Activated CD4-positive, alpha-beta T cell treated with anti-CD3 and anti-CD28 coated beads for 24 hours (primary cell): Measurements from ENCODE around the gene SKAP2.

Experiments
- DNase-seq, 2 donors: peaks; one replicate each; pipeline ENCODE4 v3.0.0-alpha.2; 2020; ENCODE audit warnings: low read depth in 2 of 2

The SKAP2 gene

DNA sequence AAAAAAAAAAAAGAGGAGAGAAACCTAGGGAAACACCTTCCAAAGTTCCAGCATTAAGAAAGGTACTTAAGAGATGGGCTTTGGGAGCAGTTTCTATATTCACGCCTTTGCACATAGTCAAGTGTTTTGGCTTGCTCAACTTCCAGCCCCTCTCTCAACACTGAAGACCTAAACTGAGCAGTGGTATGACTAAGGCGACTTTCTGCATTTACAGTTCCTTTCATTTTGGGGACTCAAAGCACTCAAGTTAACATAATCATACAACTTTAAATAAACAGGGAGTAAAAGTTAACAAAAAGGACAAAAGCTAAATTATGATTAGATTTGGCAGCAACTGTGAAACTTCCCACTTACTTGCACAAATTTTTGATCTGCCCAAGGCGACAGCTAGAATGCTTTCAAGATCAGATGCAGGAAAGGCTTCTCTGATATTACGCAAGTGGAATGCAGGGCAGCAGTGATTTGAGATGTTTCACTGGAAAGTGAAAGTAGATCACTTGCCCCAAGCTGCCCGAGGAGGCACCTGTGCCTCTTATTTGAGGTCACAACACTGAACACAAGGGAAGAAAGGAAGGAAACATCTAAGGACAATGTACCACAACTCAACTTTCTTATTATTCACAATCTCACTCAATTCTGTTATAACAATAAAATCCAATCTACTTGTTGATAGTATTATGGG is 199.5 kb downstream of the SKAP2 start:
- no peak for DNase-seq

DNA sequence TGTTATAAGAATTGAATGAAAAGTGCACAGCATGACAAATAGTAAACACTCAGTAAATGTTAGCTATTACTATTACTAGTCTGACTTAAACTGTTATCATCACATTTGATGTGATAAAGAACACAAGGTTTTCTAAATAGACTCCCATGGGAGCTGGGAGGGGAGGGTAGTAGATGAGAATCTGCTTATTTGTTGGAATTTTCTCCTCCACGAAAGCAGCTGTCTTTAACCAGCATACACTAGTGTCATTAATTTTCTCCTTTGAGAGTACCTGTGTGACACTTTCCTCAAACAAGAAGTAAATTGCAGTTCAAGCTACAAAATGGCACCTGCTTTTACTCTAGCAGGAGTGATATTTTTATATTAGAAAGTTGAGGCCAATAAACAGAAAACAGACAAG is 200.1 kb downstream of the SKAP2 start:
- DNase-seq = no peak

DNA sequence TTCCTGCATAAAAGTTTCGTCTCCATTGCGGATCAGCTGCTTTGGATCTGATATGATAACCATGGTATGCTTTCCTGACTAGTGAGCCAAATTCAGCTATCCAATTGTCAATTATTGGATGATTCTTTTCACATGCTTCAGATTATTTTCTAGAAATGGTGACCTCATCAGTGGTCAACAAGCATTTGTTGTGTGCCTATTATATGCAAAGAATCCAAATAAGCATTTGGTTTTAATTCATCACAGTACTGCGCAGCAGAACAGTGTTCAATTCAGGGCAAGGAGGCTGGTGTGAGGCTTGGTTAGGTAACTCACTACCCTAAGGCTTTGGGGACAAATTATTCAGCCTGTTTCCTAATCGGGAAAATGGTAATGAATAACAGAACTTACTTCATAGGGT is 200.5 kb downstream of the SKAP2 start:
- DNase-seq = no peak

DNA sequence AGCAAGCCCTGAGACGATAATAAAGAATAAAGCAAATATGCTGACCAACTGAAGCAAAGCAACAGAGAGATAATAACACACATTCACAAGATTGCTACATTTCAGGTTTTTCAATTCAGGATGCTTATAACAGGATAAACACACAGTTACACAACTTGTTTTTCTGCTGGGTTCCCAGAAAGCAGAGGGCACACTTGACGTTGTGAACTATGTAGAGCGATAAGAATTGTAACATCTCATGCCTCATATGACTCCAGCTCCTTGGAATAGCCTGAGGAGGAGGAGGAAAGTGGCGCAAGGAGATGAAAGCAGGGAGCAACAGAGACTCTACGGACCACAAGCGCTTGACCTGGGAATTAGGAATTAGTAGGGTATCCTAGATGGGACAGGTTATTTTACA is 201.7 kb downstream of the SKAP2 start:
- DNase-seq = no peak

DNA sequence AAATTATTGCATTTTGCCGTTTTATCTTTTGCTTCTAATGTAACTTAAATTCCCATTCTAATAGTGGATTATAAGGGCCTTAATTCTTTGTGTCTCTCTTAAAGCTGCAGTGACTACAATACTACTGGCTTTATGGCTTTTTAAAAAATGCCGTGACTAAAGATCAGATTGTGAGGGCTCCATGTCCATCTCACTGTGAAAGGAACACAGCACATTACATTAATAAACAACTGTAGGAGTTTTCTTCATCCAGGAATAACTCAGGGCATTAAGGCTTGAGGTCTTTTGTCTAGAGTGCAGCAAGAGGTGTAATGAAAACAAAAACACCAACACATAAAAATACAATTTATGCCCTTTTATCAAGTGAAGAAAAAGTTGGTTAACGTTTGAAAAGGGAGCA is 205.3 kb downstream of the SKAP2 start:
- no peak for DNase-seq

DNA sequence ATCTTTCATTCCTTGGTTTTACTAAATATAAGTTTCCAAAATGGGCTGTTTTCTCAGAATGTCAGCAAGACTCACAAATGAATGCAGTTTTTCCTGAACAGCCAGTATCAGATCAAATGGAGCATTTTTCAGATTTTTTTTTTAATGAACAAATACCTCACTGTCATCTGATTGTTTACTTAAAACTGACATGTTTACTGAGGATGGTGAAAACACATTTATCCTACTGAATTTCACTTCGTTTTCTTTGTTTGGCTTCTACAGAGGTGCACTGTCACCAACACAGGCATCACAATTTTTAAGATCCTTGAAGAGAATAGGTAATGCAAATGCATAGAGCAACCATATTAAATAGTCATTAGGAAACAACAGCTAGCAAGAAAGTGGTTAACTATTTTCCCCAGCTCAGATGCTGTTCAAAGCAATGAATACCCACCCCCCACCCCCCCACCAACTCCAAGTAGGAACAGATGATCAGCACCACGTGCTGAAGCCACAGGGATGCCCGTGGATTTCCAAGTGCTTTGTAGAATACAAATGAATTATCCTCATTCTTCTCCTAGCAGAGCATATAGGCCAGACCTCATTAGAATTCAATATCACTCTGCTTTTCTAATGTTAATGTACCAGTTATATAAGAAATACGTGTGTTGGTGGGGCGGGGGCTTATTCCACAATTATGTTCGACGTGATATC is 205.9 kb downstream of the SKAP2 start:
- no peak for DNase-seq

DNA sequence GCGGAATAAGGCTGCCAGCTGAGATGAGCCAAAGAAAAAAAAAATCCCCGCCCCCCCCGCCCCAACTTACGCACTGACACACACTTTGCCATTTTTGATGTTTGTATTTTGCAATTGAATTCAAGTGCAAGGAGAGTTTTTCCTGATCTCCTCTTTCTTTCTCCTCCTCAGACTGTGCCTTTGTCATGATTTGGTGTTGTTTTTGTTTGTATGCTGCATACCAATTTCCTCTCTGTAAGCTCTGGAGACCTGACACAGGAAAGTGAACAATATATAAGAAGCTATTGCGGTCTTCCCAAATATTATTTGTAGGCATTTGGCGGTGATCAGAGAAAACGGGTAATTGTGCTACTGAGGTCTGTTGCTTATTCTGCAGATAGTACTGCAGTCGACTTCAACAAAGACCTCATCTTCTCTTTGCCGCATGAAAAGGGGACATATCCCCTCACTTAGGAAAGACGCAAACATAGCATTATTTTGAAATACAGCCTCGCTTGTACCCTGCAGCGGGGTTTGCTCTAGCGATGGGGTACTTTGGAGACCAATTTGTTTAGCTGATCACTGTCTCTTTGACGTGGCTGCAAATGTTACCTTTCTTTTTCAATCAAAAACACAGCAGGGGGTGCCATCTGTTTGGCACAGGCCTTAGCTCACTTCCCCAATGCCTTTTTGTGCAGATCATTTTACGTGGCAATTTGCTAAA is 206.6 kb downstream of the SKAP2 start:
- DNase-seq = no peak

DNA sequence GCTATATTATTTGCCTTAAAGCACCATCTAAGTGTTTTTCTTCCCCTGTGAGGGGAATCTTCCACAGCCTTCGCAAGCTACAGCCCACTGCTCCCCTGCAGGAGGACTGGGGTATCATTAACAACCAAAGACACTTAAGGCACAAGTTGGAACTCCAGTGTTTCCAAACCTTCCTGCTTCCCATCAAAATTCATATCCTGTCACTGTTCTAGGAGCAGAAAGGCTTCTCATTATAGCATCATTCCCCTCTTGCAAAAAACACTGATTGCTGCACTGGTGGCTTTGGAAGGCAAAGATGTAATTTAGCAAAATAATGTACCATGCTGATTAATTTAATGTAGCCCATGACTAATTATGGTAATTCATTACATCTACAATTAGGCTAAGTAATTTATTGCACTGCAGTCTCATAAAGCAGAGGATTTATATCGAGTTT is 207.2 kb downstream of the SKAP2 start:
- no peak for DNase-seq

DNA sequence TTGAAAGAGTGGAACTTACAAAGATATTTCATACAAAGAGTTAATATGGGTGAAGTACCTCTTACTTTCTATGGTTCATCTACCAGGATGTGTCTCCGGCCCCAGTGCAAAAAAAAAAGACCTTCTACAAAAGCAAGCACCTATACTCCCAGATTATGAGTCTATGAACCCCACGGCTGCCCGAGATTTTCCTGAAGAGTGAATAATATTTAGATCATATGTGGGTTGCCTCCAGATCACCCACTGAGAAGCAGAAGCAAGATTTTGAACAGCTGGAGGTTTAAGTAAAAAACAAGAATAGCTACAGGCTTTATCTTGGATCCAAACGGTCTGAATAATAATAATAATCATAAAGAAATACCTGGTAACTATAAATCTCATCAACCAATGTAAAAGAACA is 207.7 kb downstream of the SKAP2 start:
- DNase-seq = no peak

DNA sequence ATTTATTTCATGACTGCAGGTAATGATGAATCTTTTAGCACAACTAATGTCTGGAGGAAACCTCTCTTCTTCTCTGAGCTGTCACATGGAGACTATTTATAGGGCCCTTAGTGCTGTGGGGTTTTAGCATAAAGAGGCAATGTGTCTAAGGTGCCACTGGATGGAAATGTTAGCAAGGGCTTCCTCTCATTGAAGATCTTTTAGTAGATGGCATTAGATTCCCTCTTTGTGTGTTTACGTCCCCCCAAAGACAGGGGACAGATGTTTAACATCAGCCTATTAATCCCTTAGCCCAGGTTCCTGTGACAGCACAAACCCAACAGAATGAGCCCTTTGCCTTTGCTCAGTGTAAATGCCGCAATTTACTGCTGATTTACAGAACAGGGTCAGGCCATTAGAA is 208.6 kb downstream of the SKAP2 start:
- DNase-seq = no peak

DNA sequence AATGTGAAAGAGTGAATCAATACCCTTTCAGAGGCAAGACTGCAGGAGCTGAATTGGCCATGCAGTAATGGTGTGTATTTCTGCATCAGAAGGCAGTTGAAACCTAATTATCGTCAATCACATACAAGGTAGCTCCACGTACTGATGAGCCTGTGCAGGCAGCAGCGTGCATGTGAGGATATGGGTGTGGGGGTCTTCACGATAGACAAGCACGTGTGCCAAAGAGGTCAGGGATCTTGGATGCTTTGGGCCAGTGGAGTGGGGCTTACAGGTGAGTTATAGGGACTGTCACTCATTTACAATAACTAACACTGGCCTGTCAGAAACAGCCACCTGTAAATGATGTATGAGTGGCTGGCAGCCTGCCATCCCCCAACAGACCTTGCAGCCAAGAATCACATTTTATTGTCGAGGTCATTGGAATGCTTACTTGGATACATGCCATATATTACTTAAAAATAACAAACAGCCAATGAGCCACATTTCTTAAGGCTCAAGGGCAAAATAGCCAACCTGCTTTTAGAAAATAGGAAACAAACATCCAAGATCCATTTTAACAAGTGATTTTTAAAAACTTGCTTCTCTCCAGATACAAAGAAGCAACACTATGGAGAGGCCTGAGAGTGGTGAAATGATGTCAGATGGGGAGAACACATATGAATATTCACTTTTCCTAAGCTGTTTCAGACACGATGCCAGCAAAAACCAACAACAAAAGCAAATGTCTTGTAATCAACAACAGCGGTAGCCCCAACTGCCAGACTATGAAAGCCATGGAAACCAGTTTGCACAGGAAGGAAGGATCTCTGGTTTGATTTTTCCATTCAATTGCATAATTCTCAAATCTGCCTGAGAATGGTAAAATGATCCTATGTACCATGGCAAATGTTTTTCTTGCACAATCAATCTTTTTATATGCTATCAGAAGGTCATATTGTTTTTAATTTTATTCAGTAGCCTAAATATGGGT is 210.7 kb downstream of the SKAP2 start:
- DNase-seq = no peak

DNA sequence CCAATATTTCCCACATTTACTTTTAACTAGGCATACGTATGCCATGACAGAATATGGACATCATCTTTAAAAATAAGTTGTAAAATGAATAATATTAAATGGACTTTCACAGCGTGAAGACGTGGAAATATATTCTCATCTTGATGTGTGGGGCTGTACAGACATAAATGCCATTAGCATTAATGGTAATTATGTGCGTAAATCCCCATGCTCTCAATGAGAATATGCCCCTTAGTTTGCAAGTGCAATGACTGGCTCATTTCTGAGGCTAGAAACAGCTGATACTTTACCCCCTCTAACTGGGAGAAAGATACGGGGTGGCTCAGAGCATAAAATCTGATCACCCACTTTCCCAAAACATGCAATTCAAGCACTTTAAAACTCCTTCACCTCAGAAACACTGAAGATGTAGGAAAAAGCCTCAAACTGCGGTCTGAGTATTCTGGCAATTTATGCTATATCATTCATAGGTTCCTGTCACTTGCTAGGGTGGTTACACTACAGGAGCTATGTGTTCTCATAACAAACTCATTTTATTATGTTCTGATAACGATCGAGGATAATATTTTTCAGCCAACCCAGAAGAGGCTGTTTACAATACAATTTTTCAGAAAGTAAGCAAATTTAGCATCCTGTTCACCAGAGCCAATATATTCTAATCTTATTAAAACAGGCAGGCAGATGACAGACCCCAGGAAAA is 211.8 kb downstream of the SKAP2 start:
- no peak for DNase-seq

DNA sequence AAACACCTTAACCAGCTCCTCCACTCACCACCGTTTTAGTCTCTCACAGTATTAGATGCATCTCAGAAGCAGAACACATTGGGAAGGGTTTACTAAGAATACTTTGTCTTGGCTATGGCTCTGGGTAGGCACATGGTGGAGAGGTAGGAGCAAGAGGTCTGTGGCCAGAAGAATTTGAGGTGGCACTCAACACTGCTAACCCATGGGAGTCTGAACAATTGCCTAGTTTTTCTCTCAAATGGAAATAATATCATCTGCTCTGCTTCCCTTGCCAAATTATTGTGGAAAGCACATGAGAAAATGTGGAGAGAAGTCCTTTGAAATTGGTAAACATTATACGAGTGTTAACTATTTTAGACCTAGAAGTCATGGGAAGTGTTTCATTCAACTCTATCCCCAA is 214.3 kb downstream of the SKAP2 start:
- no peak for DNase-seq

DNA sequence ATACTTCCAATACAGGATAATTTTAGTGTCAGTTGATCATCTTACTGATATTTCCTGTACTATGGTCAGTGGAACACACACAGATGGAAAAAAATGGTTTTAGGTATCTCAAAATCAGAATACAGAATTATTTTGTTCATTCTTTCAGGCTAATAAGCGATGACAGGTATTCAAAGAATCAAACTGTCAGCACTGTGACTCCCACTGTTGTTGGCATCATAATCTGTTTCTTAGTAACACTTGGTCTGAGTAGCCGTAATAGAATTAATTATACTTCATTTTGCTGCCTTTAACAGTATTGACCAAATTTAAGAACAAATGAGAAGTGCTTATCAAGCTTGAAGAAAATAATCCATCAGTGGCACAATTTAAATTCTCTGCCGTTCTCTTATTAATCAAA is 215.0 kb downstream of the SKAP2 start:
- DNase-seq = no peak

DNA sequence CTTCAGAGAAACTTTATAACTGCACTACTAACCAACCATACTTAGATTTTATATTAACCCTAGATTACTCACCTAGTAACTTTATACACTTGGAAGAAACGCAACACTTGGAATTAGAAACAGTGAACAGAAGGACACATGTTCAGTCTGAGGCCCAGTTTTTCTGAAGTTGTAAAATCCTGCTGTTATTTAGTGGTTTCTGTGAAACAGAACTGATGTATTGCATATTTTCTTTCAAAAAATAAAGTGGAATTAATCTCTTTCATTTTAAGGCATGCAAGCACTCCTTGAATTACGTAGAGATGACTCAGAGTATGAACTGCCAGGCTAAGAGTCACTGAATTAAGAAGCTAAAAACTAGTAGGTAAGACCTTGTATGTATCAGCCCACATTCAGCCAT is 215.8 kb downstream of the SKAP2 start:
- no peak for DNase-seq

DNA sequence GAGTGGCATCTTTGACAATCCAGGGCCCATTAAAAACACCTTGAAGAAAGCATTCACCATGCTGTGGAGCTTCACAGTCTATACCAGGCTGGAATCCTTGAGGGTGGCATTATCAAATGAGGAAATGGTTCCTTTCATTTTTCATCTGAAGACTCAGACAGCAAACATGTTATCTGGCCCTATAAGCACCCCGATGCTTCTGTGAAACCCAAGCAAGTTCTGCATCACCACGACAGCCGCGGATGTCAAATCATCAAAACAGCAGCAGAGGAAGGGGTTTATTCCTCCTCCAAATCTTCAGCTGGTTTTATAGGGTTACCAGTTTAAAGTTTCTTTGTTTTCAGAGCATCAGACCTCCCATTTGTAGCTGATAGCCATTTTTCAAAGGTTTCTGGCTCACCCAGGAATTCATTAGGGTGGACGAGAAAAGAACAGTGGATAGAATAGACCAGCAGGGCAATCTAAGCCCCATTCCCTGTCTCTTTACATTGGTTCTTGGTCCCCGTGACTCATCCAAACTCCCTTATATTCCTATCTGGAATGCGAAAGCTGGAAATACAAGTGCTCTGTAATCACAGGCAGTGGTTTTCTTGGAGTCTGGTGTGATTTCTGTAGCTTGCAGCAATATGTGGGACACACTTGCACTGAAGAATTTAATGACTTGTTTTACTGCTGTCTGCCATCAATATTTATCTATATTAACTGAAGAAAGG is 217.9 kb downstream of the SKAP2 start:
- no peak for DNase-seq

DNA sequence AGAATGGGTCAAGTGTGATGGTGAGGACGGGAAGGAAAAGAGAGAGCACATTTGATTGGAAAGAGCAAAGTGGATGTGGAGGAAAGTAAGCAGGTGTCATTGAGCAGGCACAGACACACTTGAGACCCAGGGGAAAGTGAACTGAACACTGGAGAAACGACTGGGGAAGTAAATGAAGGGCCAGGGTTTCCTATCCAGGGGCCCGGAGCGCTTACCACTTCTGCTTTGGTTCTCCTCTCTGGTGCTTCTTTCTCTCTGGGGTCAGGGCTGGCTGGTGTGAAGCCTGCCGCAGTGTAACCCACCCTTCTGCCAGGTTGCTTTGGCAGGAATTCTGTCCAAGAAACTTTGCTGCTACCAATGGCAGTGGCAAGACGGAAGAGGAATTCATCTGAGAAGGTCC is 219.3 kb downstream of the SKAP2 start:
- no peak for DNase-seq

DNA sequence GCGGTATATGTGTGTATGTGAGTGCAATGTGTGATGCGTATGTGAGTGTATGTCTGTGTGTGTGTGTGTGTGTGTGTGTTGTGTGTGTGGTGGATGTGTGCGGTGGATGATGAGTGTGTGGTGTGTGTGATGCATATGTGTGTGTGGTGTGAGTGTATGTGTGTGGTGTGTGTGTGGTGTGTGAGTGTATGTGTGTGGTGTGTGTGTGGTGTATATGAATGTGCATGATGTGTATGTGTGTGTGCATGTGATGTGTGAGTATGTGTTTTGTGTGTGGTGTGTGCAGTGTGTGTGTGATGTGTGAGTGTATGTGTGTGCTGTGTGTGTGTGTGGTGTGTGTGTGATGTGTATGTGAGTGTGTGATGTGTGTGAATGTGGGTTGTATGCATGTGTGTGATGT is 222.0 kb downstream of the SKAP2 start:
- DNase-seq = no peak

DNA sequence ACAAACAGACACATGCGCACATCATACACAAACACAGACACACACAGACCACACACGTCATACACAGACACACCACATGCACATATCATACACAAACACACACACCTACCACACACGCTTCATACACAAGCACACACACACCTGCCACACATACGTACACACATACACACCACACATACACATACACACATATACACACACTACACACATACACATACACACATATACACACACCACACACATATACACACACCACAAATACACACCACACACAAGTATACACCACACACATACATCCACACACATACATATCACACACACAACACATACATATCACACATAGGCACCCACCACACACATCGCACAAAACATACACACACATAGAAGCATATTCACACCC is 224.7 kb downstream of the SKAP2 start:
- DNase-seq = no peak

DNA sequence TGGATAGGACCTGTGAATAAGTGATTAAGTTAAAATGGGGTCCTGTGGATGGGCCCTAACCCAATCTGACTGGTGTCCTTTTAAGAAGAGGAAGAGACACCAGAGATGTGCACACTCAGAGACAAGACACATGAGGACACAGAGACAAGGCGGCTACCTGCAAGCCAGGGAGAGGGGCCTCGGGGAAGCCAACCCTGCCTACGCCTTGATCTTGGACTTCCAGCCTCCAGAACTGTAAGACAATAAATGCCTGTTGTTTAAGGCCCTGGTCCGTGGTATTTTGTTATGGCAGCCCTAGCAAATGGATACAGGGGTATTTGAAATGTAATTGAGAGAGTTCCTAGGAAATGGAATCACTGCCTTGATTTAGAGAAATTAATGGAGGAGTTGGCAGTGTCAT is 225.3 kb downstream of the SKAP2 start:
- no peak for DNase-seq

DNA sequence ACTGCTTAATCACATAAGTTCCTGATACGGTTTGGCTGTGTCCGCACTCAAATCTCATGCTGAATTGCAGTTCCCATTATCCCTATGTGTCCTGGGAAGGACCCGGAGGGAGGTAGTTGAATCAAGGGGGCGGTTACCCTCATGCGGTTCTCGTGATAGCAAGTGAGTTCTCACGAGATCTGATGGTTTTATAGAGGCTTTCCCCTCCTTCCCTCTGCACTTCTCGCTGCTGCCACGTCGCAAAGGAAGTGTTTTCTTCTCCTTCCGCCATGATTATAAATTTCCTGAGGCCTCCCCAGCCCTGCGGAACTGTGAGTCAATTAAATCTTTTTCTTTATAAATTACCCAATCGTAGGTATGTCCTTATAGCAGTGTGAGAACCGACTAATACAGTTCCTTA is 226.2 kb downstream of the SKAP2 start:
- no peak for DNase-seq
